Peyer's patch (tissue), 4 donors: ENCODE results near the gene RPS27.
"Not testable (repeated sequence)": the region's sequence is repeated elsewhere in the genome, so short reads cannot be mapped to it uniquely, and the experiment has no call there.

Source experiments
- POLR2A ChIP-seq, 2 donors: fragments of 450-650 bp; IDR thresholded peaks; one replicate each; pipeline ENCODE4 v1.5.1; 2017; ENCODE audit warnings: antibody characterized with exemption in 2 of 2, mild to moderate bottlenecking in 2 of 2, moderate library complexity in 2 of 2
- TF ChIP-seq, protein P1 (sequence below), 6 experiments: fragments of 450-650 bp in 4 of 6; fragments of 200-600 bp in 2 of 6; sonication (generic) in 1 of 6; IDR thresholded peaks; one replicate each; pipeline ENCODE4 v1.5.1; 2017 to 2019; ENCODE audit warnings: antibody characterized with exemption in 6 of 6, mild to moderate bottlenecking in 3 of 6, moderate library complexity in 1 of 6

DNA sequence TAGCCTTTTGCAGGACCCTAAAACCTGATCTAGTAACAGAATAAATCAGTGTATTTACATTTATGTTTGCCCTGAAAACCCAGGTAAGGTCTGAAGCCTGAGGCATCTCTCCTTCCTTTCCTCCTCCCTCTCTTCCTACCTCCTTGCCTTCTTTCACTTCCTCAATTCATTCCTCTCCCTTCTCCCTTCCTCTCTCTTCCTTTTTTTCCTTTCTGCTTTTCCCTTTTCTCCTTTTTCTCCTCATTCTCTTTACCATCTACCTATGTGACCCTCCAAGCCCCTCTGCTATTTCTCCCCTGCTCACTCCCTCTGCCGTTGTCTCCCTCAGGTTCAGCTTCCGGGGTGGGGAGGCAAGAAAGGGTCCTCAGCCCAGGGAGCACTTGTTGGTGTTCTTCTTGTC, 8.8 kb upstream of the RPS27 start:
- TF ChIP-seq, protein P1, sequence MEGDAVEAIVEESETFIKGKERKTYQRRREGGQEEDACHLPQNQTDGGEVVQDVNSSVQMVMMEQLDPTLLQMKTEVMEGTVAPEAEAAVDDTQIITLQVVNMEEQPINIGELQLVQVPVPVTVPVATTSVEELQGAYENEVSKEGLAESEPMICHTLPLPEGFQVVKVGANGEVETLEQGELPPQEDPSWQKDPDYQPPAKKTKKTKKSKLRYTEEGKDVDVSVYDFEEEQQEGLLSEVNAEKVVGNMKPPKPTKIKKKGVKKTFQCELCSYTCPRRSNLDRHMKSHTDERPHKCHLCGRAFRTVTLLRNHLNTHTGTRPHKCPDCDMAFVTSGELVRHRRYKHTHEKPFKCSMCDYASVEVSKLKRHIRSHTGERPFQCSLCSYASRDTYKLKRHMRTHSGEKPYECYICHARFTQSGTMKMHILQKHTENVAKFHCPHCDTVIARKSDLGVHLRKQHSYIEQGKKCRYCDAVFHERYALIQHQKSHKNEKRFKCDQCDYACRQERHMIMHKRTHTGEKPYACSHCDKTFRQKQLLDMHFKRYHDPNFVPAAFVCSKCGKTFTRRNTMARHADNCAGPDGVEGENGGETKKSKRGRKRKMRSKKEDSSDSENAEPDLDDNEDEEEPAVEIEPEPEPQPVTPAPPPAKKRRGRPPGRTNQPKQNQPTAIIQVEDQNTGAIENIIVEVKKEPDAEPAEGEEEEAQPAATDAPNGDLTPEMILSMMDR (IDR thresholded peaks at IDR 0.05) = not testable (repeated sequence)
- TF ChIP-seq POLR2A (IDR thresholded peaks at IDR 0.05) = not testable (repeated sequence)
